AG08396 (cell line): ENCODE results near the gene TRMT2A.
"Not testable (repeated sequence)": the region's sequence is repeated elsewhere in the genome, so short reads cannot be mapped to it uniquely, and the experiment has no call there.

Source experiments
- DNase-seq: peaks from one replicate; pipeline ENCODE4 v3.0.0; 2012; ENCODE audit warnings: low spot score, mixed read lengths

The TRMT2A gene

GRCh38 chr22:20116951-20117632 lies at the start of gene TRMT2A:
TRMT2A (minus strand) TSS chr22:20117226; CDS start chr22:20116906, 320 bp downstream.
- DNase-seq, result peak; percentile 100

GRCh38 chr22:20166703-20167102 lies 49.7 kb upstream of the TRMT2A start:
- DNase-seq, result no peak

GRCh38 chr22:20165913-20166312 lies 48.9 kb upstream of the TRMT2A start:
- DNase-seq, result no peak

- no peak for DNase-seq
These were observed 48.4 kb upstream of the TRMT2A start for GRCh38 chr22:20165421-20165820.

GRCh38 chr22:20164863-20165262 lies 47.8 kb upstream of the TRMT2A start:
- DNase-seq, result no peak

GRCh38 chr22:20160041-20160440 lies 43.0 kb upstream of the TRMT2A start:
- DNase-seq, result no peak

GRCh38 chr22:20159531-20159930 lies 42.5 kb upstream of the TRMT2A start:
- not testable (repeated sequence) for DNase-seq

GRCh38 chr22:20159076-20159475 lies 42.0 kb upstream of the TRMT2A start:
- DNase-seq, result no peak

- no peak for DNase-seq
These were observed 41.5 kb upstream of the TRMT2A start for GRCh38 chr22:20158391-20159036.

- no peak for DNase-seq
These were observed 40.6 kb upstream of the TRMT2A start for GRCh38 chr22:20157430-20158183.

GRCh38 chr22:20156611-20157429 lies 39.8 kb upstream of the TRMT2A start:
- peak; percentile 86 for DNase-seq

- no peak for DNase-seq
These were observed 39.0 kb upstream of the TRMT2A start for GRCh38 chr22:20156042-20156389.

- DNase-seq, result peak; percentile 43
These were observed 38.5 kb upstream of the TRMT2A start for GRCh38 chr22:20155330-20156041.

- no peak for DNase-seq
These were observed 37.7 kb upstream of the TRMT2A start for GRCh38 chr22:20154602-20155187.

- DNase-seq, result peak; percentile 49
These were observed 36.9 kb upstream of the TRMT2A start for GRCh38 chr22:20153945-20154344.

GRCh38 chr22:20152464-20152890 lies 35.5 kb upstream of the TRMT2A start:
- no peak for DNase-seq

GRCh38 chr22:20151276-20151588 lies 34.2 kb upstream of the TRMT2A start:
- no peak for DNase-seq

GRCh38 chr22:20150381-20151275 lies 33.6 kb upstream of the TRMT2A start, which contains the start of gene CCDC188:
CCDC188 (minus strand) TSS chr22:20151055; CDS start chr22:20150986, 69 bp downstream.
- DNase-seq, result no peak

GRCh38 chr22:20149257-20150250 lies 32.5 kb upstream of the TRMT2A start:
- no peak for DNase-seq
